Testis (tissue), 2 donors: ENCODE measurements around the gene NXPH4.

Experiments used
- POLR2A ChIP-seq: fragments of 450-650 bp; IDR thresholded peaks from one replicate; pipeline ENCODE4 v1.6.1; 2017; ENCODE audit warnings: antibody characterized with exemption, mild to moderate bottlenecking, moderate library complexity
- TF ChIP-seq, protein P1 (sequence below), 3 experiments: fragments of 450-650 bp in 2 of 3; fragments of 200-600 bp in 1 of 3; sonication (generic) in 1 of 3; IDR thresholded peaks; one replicate each; pipeline ENCODE4 v1.5.1; 2016 to 2019; ENCODE audit warnings: antibody characterized with exemption in 3 of 3, mild to moderate bottlenecking in 2 of 3, moderate library complexity in 1 of 3

GRCh38 chr12:57198329-57198728 lies 18.3 kb upstream of the NXPH4 start:
- TF ChIP-seq, protein P1, sequence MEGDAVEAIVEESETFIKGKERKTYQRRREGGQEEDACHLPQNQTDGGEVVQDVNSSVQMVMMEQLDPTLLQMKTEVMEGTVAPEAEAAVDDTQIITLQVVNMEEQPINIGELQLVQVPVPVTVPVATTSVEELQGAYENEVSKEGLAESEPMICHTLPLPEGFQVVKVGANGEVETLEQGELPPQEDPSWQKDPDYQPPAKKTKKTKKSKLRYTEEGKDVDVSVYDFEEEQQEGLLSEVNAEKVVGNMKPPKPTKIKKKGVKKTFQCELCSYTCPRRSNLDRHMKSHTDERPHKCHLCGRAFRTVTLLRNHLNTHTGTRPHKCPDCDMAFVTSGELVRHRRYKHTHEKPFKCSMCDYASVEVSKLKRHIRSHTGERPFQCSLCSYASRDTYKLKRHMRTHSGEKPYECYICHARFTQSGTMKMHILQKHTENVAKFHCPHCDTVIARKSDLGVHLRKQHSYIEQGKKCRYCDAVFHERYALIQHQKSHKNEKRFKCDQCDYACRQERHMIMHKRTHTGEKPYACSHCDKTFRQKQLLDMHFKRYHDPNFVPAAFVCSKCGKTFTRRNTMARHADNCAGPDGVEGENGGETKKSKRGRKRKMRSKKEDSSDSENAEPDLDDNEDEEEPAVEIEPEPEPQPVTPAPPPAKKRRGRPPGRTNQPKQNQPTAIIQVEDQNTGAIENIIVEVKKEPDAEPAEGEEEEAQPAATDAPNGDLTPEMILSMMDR (IDR thresholded peaks at IDR 0.05), result no peak
- TF ChIP-seq POLR2A, result no peak
